Smooth muscle cell (in vitro differentiated cells): ENCODE data around the gene SLC35F4. TPM values are rescaled to one million over a fixed set of nuclear protein-coding genes. Genes with fewer than 3 reads are reported as not detected.

Experiments used
- DNase-seq: peaks from one replicate; lab custom pipeline; 2025; ENCODE audit not compliant: unreplicated experiment; lab: John Stamatoyannopoulos, UW
- H2AFZ ChIP-seq: fragments of 200-600 bp; sonication (generic); 2 replicates; pipeline ENCODE4 v1.6.0; 2016; ENCODE audit warnings: antibody characterized with exemption, low read depth, mild to moderate bottlenecking
- H3F3A ChIP-seq: fragments of 200-600 bp; sonication (generic); 2 replicates; pipeline ENCODE4 v1.6.0; 2017; ENCODE audit warnings: antibody characterized with exemption, low read depth
- H3K27ac ChIP-seq: fragments of 200-600 bp; sonication (generic); 2 replicates; pipeline ENCODE4 v1.5.1; 2016; ENCODE audit warnings: low read depth, mild to moderate bottlenecking
- H3K27me3 ChIP-seq: fragments of 200-600 bp; sonication (generic); 2 replicates; pipeline ENCODE4 v1.6.1; 2016; ENCODE audit warnings: low read depth, mild to moderate bottlenecking
- H3K36me3 ChIP-seq: fragments of 200-600 bp; sonication (generic); 2 replicates; pipeline ENCODE4 v1.5.1; 2016; ENCODE audit warnings: low read depth
- H3K4me1 ChIP-seq: fragments of 200-600 bp; sonication (generic); 2 replicates; pipeline ENCODE4 v1.5.1; 2016; ENCODE audit warnings: low read depth
- H3K4me2 ChIP-seq: fragments of 200-600 bp; sonication (generic); 2 replicates; pipeline ENCODE4 v1.6.0; 2016; ENCODE audit warnings: mild to moderate bottlenecking
- H3K4me3 ChIP-seq: fragments of 200-600 bp; sonication (generic); 2 replicates; pipeline ENCODE4 v1.5.1; 2016; ENCODE audit warnings: mild to moderate bottlenecking
- H3K79me2 ChIP-seq: fragments of 200-600 bp; sonication (generic); 2 replicates; pipeline ENCODE4 v1.6.0; 2016; ENCODE audit warnings: low read depth, mild to moderate bottlenecking
- H3K9ac ChIP-seq: fragments of 200-600 bp; sonication (generic); 2 replicates; pipeline ENCODE4 v1.6.0; 2016; ENCODE audit warnings: low read depth
- H3K9me3 ChIP-seq: fragments of 200-600 bp; sonication (generic); replicated peaks from 2 replicates; pipeline ENCODE4 v1.5.1; 2016; ENCODE audit warnings: low read depth
- H4K20me1 ChIP-seq: fragments of 200-600 bp; sonication (generic); 2 replicates; pipeline ENCODE4 v1.6.0; 2016; ENCODE audit warnings: low read depth
- CTCF ChIP-seq: fragments of 200-600 bp; sonication (generic); IDR thresholded peaks from 2 replicates; pipeline ENCODE4 v1.5.1; 2017; ENCODE audit warnings: borderline replicate concordance, mild to moderate bottlenecking, antibody characterized with exemption; ENCODE audit not compliant: insufficient read depth, poor library complexity, severe bottlenecking
- WGBS: methylation state at CpG from one replicate; pipeline ENCODE4 v1.1.7; 2016; ENCODE audit warnings: low lambda C conversion rate; 5-methylcytosine and 5-hydroxymethylcytosine counted together
- polyA plus RNA-seq: library from polyadenylated mRNA; unstranded; fragments of >200 nt; fragmentation: Nextera tagmentation; extraction: Ambion mirVana; gene quantifications from 2 replicates; pipeline ENCODE4 v1.2.1, GENCODE V29; 2016
- total RNA-seq: library from RNA; depleted of rRNA; stranded (reverse); fragments of >200 nt; gene quantifications from 2 replicates; pipeline ENCODE4 v1.2.3, GENCODE V29; 2014

SLC35F4 gene
- total and polyA plus RNA-seq, 2 experiments from 2014 or later = not detected

- 5% methylated on average over 1 of the region's 1 CpG for WGBS
- no peak for DNase-seq
- no peaks in the 10 kb centered on the region for H3K36me3 ChIP-seq
- H3K79me2 ChIP-seq = no peaks in the 10 kb centered on the region
- no peak overlapping the region for H3K27ac ChIP-seq
- H3K4me2 ChIP-seq = no peak overlapping the region
- no peaks in the 10 kb centered on the region for H3K4me1 ChIP-seq
- no peaks in the 10 kb centered on the region for H3K27me3 ChIP-seq
- H4K20me1 ChIP-seq = no peaks in the 10 kb centered on the region
- no peak overlapping the region for H2AFZ ChIP-seq
- no peaks in the 10 kb centered on the region for H3K9me3 ChIP-seq
- no peak for TF ChIP-seq CTCF
- H3K4me3 ChIP-seq = no peak overlapping the region
- no peaks in the 10 kb centered on the region for H3F3A ChIP-seq
- H3K9ac ChIP-seq = no peak overlapping the region
Measured at GRCh38 chr14:57617510-57617909, 248.4 kb downstream of the SLC35F4 start.

- no peaks in the 10 kb centered on the region for H3K9me3 ChIP-seq
- no peak for DNase-seq
- H2AFZ ChIP-seq = no peak overlapping the region
- H3K4me2 ChIP-seq = no peak overlapping the region
- no peaks in the 10 kb centered on the region for H3F3A ChIP-seq
- no peak overlapping the region for H3K4me3 ChIP-seq
- H4K20me1 ChIP-seq = no peaks in the 10 kb centered on the region
- H3K4me1 ChIP-seq = no peaks in the 10 kb centered on the region
- no peaks in the 10 kb centered on the region for H3K27me3 ChIP-seq
- no peaks in the 10 kb centered on the region for H3K79me2 ChIP-seq
- no peaks in the 10 kb centered on the region for H3K36me3 ChIP-seq
- TF ChIP-seq CTCF = no peak
- H3K9ac ChIP-seq = no peak overlapping the region
- WGBS = 62% methylated on average over 2 of the region's 2 CpGs
- no peak overlapping the region for H3K27ac ChIP-seq
Measured at GRCh38 chr14:57612946-57613345, 252.9 kb downstream of the SLC35F4 start.

- no peak for DNase-seq
- no peaks in the 10 kb centered on the region for H3F3A ChIP-seq
- H3K4me1 ChIP-seq = no peaks in the 10 kb centered on the region
- H2AFZ ChIP-seq = no peak overlapping the region
- H3K4me2 ChIP-seq = no peak overlapping the region
- H4K20me1 ChIP-seq = no peaks in the 10 kb centered on the region
- 69% methylated on average over 2 of the region's 2 CpGs for WGBS
- no peaks in the 10 kb centered on the region for H3K36me3 ChIP-seq
- no peaks in the 10 kb centered on the region for H3K27me3 ChIP-seq
- no peaks in the 10 kb centered on the region for H3K9me3 ChIP-seq
- H3K4me3 ChIP-seq = no peak overlapping the region
- TF ChIP-seq CTCF = no peak
- no peak overlapping the region for H3K9ac ChIP-seq
- no peaks in the 10 kb centered on the region for H3K79me2 ChIP-seq
- H3K27ac ChIP-seq = no peak overlapping the region
Measured at GRCh38 chr14:57611555-57612075, 254.3 kb downstream of the SLC35F4 start.

- no peak overlapping the region for H3K4me3 ChIP-seq
- H3K4me2 ChIP-seq = no peak overlapping the region
- no peaks in the 10 kb centered on the region for H4K20me1 ChIP-seq
- no peaks in the 10 kb centered on the region for H3K79me2 ChIP-seq
- H3K9me3 ChIP-seq = no peaks in the 10 kb centered on the region
- H3K27ac ChIP-seq = no peak overlapping the region
- no peaks in the 10 kb centered on the region for H3K27me3 ChIP-seq
- H3K9ac ChIP-seq = no peak overlapping the region
- no peaks in the 10 kb centered on the region for H3F3A ChIP-seq
- no peak for DNase-seq
- no peak for TF ChIP-seq CTCF
- no peaks in the 10 kb centered on the region for H3K4me1 ChIP-seq
- no peaks in the 10 kb centered on the region for H3K36me3 ChIP-seq
- WGBS = 80% methylated on average over 2 of the region's 2 CpGs
- H2AFZ ChIP-seq = no peak overlapping the region
Measured at GRCh38 chr14:57610631-57611030, 255.3 kb downstream of the SLC35F4 start.
